ENCODE results near the gene PTPRF. TPM values are rescaled to one million over a fixed set of nuclear protein-coding genes. Genes with fewer than 3 reads are reported as not detected.
"Not testable (repeated sequence)": the region's sequence is repeated elsewhere in the genome, so short reads cannot be mapped to it uniquely, and the experiment has no call there.

PTPRF gene
- total RNA-seq, 1 experiment from 2014 or later = not detected

- no peaks in the 10 kb centered on the region for H3K79me2 ChIP-seq (ENCODE audit: low read length)
- H3K36me3 ChIP-seq (ENCODE audit: insufficient read depth, low read length) = no peaks in the 10 kb centered on the region
- H3K9me2 ChIP-seq (replicated peaks; ENCODE audit: insufficient read depth, low read length) = no peaks in the 10 kb centered on the region
- no peaks in the 10 kb centered on the region for H3K27me3 ChIP-seq (ENCODE audit: low read length)
- no peak overlapping the region for H3K4me3 ChIP-seq (ENCODE audit: low read length)
- H2AFZ ChIP-seq (ENCODE audit: low read length) = no peak overlapping the region
- H3K27ac ChIP-seq (ENCODE audit: low read length) = no peak overlapping the region
- H3K4me2 ChIP-seq (ENCODE audit: low read depth, low read length, poor library complexity, severe bottlenecking) = no peak overlapping the region
- no peak overlapping the region for H3K9ac ChIP-seq (ENCODE audit: low read length)
- H3K9me3 ChIP-seq (ENCODE audit: low read length) = no peaks in the 10 kb centered on the region
- H4K20me1 ChIP-seq (ENCODE audit: insufficient read depth, low read depth, low read length) = no peaks in the 10 kb centered on the region
- H3K4me1 ChIP-seq (ENCODE audit: low read length) = no peaks in the 10 kb centered on the region
- DNase-seq = no peak
Observed at GRCh38 chr1:43622471-43622870, 91.8 kb downstream of the PTPRF start.

GRCh38 chr1:43622901-43623780, 92.5 kb downstream of the PTPRF start:
- no peak overlapping the region for H3K9ac ChIP-seq (ENCODE audit: low read length)
- no peaks in the 10 kb centered on the region for H3K9me2 ChIP-seq (replicated peaks; ENCODE audit: insufficient read depth, low read length)
- no peak overlapping the region for H2AFZ ChIP-seq (ENCODE audit: low read length)
- no peaks in the 10 kb centered on the region for H3K9me3 ChIP-seq (ENCODE audit: low read length)
- DNase-seq = no peak
- no peaks in the 10 kb centered on the region for H3K79me2 ChIP-seq (ENCODE audit: low read length)
- no peak overlapping the region for H3K4me2 ChIP-seq (ENCODE audit: low read depth, low read length, poor library complexity, severe bottlenecking)
- H3K4me3 ChIP-seq (ENCODE audit: low read length) = no peak overlapping the region
- no peak overlapping the region for H3K27ac ChIP-seq (ENCODE audit: low read length)
- H3K36me3 ChIP-seq (ENCODE audit: insufficient read depth, low read length) = no peaks in the 10 kb centered on the region
- no peaks in the 10 kb centered on the region for H3K27me3 ChIP-seq (ENCODE audit: low read length)
- H3K4me1 ChIP-seq (ENCODE audit: low read length) = no peaks in the 10 kb centered on the region
- no peaks in the 10 kb centered on the region for H4K20me1 ChIP-seq (ENCODE audit: insufficient read depth, low read depth, low read length)

- Histone ChIP-seq H2AFZ (ENCODE audit: low read length) (no peak overlapping the region), H3K9me3 (ENCODE audit: low read length) (no peaks in the 10 kb centered on the region), H3K4me1 (ENCODE audit: low read length) (no peaks in the 10 kb centered on the region), H3K4me2 (ENCODE audit: low read depth, low read length, poor library complexity, severe bottlenecking) (no peak overlapping the region), H3K27me3 (ENCODE audit: low read length) (no peaks in the 10 kb centered on the region), H3K4me3 (ENCODE audit: low read length) (no peak overlapping the region), H3K79me2 (ENCODE audit: low read length) (no peaks in the 10 kb centered on the region), H3K9me2 (replicated peaks; ENCODE audit: insufficient read depth, low read length) (no peaks in the 10 kb centered on the region), H4K20me1 (ENCODE audit: insufficient read depth, low read depth, low read length) (no peaks in the 10 kb centered on the region), H3K9ac (ENCODE audit: low read length) (no peak overlapping the region), H3K27ac (ENCODE audit: low read length) (no peak overlapping the region), H3K36me3 (ENCODE audit: insufficient read depth, low read length) (no peaks in the 10 kb centered on the region)
- no peak for DNase-seq
Observed at GRCh38 chr1:43625063-43625780, 94.5 kb downstream of the PTPRF start.

GRCh38 chr1:43632135-43632670, 101.5 kb downstream of the PTPRF start:
- H4K20me1 ChIP-seq (ENCODE audit: insufficient read depth, low read depth, low read length) = no peaks in the 10 kb centered on the region
- H3K79me2 ChIP-seq (ENCODE audit: low read length) = no peaks in the 10 kb centered on the region
- H3K4me2 ChIP-seq (ENCODE audit: low read depth, low read length, poor library complexity, severe bottlenecking) = no peak overlapping the region
- no peak overlapping the region for H3K27ac ChIP-seq (ENCODE audit: low read length)
- H3K9me2 ChIP-seq (replicated peaks; ENCODE audit: insufficient read depth, low read length) = no peaks in the 10 kb centered on the region
- H3K36me3 ChIP-seq (ENCODE audit: insufficient read depth, low read length) = no peaks in the 10 kb centered on the region
- no peak overlapping the region for H2AFZ ChIP-seq (ENCODE audit: low read length)
- H3K9ac ChIP-seq (ENCODE audit: low read length) = no peak overlapping the region
- no peak overlapping the region for H3K4me3 ChIP-seq (ENCODE audit: low read length)
- DNase-seq = no peak
- no peaks in the 10 kb centered on the region for H3K9me3 ChIP-seq (ENCODE audit: low read length)
- H3K4me1 ChIP-seq (ENCODE audit: low read length) = no peaks in the 10 kb centered on the region
- no peaks in the 10 kb centered on the region for H3K27me3 ChIP-seq (ENCODE audit: low read length)

- no peaks in the 10 kb centered on the region for H3K79me2 ChIP-seq (ENCODE audit: low read length)
- H3K4me3 ChIP-seq (ENCODE audit: low read length) = no peak overlapping the region
- no peak overlapping the region for H2AFZ ChIP-seq (ENCODE audit: low read length)
- no peak overlapping the region for H3K9ac ChIP-seq (ENCODE audit: low read length)
- DNase-seq = no peak
- no peaks in the 10 kb centered on the region for H4K20me1 ChIP-seq (ENCODE audit: insufficient read depth, low read depth, low read length)
- no peaks in the 10 kb centered on the region for H3K27me3 ChIP-seq (ENCODE audit: low read length)
- no peaks in the 10 kb centered on the region for H3K4me1 ChIP-seq (ENCODE audit: low read length)
- no peaks in the 10 kb centered on the region for H3K9me2 ChIP-seq (replicated peaks; ENCODE audit: insufficient read depth, low read length)
- no peaks in the 10 kb centered on the region for H3K36me3 ChIP-seq (ENCODE audit: insufficient read depth, low read length)
- no peak overlapping the region for H3K4me2 ChIP-seq (ENCODE audit: low read depth, low read length, poor library complexity, severe bottlenecking)
- H3K9me3 ChIP-seq (ENCODE audit: low read length) = no peaks in the 10 kb centered on the region
- H3K27ac ChIP-seq (ENCODE audit: low read length) = no peak overlapping the region
Observed at GRCh38 chr1:43634721-43635120, 104.0 kb downstream of the PTPRF start.

- no peak for DNase-seq
- no peaks in the 10 kb centered on the region for H3K27me3 ChIP-seq (ENCODE audit: low read length)
Observed at GRCh38 chr1:43636006-43636641, 105.4 kb downstream of the PTPRF start.

GRCh38 chr1:43637267-43637666, 106.6 kb downstream of the PTPRF start:
- no peak overlapping the region for H3K4me3 ChIP-seq (ENCODE audit: low read length)
- H2AFZ ChIP-seq (ENCODE audit: low read length) = no peak overlapping the region
- no peak overlapping the region for H3K27ac ChIP-seq (ENCODE audit: low read length)
- H3K9ac ChIP-seq (ENCODE audit: low read length) = no peak overlapping the region
- DNase-seq = no peak
- H3K9me3 ChIP-seq (ENCODE audit: low read length) = no peaks in the 10 kb centered on the region
- no peaks in the 10 kb centered on the region for H3K36me3 ChIP-seq (ENCODE audit: insufficient read depth, low read length)
- no peak overlapping the region for H3K4me2 ChIP-seq (ENCODE audit: low read depth, low read length, poor library complexity, severe bottlenecking)
- no peaks in the 10 kb centered on the region for H4K20me1 ChIP-seq (ENCODE audit: insufficient read depth, low read depth, low read length)
- no peaks in the 10 kb centered on the region for H3K4me1 ChIP-seq (ENCODE audit: low read length)
- H3K27me3 ChIP-seq (ENCODE audit: low read length) = no peaks in the 10 kb centered on the region
- H3K9me2 ChIP-seq (replicated peaks; ENCODE audit: insufficient read depth, low read length) = no peaks in the 10 kb centered on the region
- H3K79me2 ChIP-seq (ENCODE audit: low read length) = no peaks in the 10 kb centered on the region

More at GRCh38 chr1:43636006-43636641, 105.4 kb downstream of the PTPRF start:
- H3K9ac ChIP-seq (ENCODE audit: low read length) = no peak overlapping the region
- no peaks in the 10 kb centered on the region for H3K9me2 ChIP-seq (replicated peaks; ENCODE audit: insufficient read depth, low read length)
- H3K9me3 ChIP-seq (ENCODE audit: low read length) = no peaks in the 10 kb centered on the region
- no peak overlapping the region for H2AFZ ChIP-seq (ENCODE audit: low read length)
- no peaks in the 10 kb centered on the region for H4K20me1 ChIP-seq (ENCODE audit: insufficient read depth, low read depth, low read length)
- no peak overlapping the region for H3K27ac ChIP-seq (ENCODE audit: low read length)
- no peaks in the 10 kb centered on the region for H3K79me2 ChIP-seq (ENCODE audit: low read length)
- no peaks in the 10 kb centered on the region for H3K4me1 ChIP-seq (ENCODE audit: low read length)
- no peaks in the 10 kb centered on the region for H3K36me3 ChIP-seq (ENCODE audit: insufficient read depth, low read length)
- H3K4me2 ChIP-seq (ENCODE audit: low read depth, low read length, poor library complexity, severe bottlenecking) = no peak overlapping the region
- H3K4me3 ChIP-seq (ENCODE audit: low read length) = no peak overlapping the region

- not testable (repeated sequence) for H3K4me3 ChIP-seq (ENCODE audit: low read length); H3K9me3 ChIP-seq (ENCODE audit: low read length); H3K4me1 ChIP-seq (ENCODE audit: low read length); H3K36me3 ChIP-seq (ENCODE audit: insufficient read depth, low read length); H3K9me2 ChIP-seq (replicated peaks; ENCODE audit: insufficient read depth, low read length); H3K27me3 ChIP-seq (ENCODE audit: low read length); H3K27ac ChIP-seq (ENCODE audit: low read length); H3K4me2 ChIP-seq (ENCODE audit: low read depth, low read length, poor library complexity, severe bottlenecking); H3K9ac ChIP-seq (ENCODE audit: low read length); DNase-seq; H3K79me2 ChIP-seq (ENCODE audit: low read length); H4K20me1 ChIP-seq (ENCODE audit: insufficient read depth, low read depth, low read length); H2AFZ ChIP-seq (ENCODE audit: low read length)
Observed at GRCh38 chr1:43638381-43638780, 107.7 kb downstream of the PTPRF start.

Measured in Karpas-422 (cell line).